Endothelial cell of umbilical vein (primary cell): ENCODE results near the gene TBC1D14. TPM values are rescaled to one million over a fixed set of nuclear protein-coding genes. Genes with fewer than 3 reads are reported as not detected.

Experiments used
- BruUV-seq: library from RNA; stranded (reverse); fragments of 400-500 nt; replicated peaks from 2 replicates; lab custom pipeline; 2021; lab: Mats Ljungman, UMichigan
- CTCF ChIA-PET: fragments of 300-600, 350-600 bp; sonication (Branson Sonifier 250); formaldehyde crosslinking; loops from one replicate; lab custom pipeline; 2021; ENCODE audit warnings: antibody characterized with exemption, inconsistent platforms; lab: Charles Lee
- POLR2A ChIA-PET: fragments of 300-600, 350-600 bp; sonication (Branson Sonifier 250); formaldehyde crosslinking; loops from one replicate; lab custom pipeline; 2021; ENCODE audit warnings: antibody characterized with exemption, inconsistent platforms; lab: Charles Lee
- DNase-seq: peaks from one replicate; pipeline ENCODE4 v3.0.0-alpha.2; 2011; ENCODE audit warnings: low read depth, low spot score
- FAIRE-seq: peaks from 2 replicates; lab custom pipeline; 2011; peaks lifted over from hg19 to GRCh38; lab: Jason Lieb, UNC
- H2AFZ ChIP-seq: 2 replicates; pipeline ENCODE4 v1.6.0; 2012; ENCODE audit warnings: low read depth, low read length, control low read depth, inconsistent platforms
- H3K27ac ChIP-seq: 2 replicates; pipeline ENCODE4 v1.5.1; 2011; ENCODE audit warnings: low read depth, mild to moderate bottlenecking, control low read depth, low read length, moderate library complexity; ENCODE audit not compliant: insufficient read depth
- H3K27me3 ChIP-seq, 2 experiments: 2 replicates each; pipeline versions ENCODE4 v1.6.0 to v1.6.1; 2011; ENCODE audit warnings: low read length in 2 of 2, mixed read lengths in 1 of 2; ENCODE audit not compliant: control insufficient read depth in 2 of 2, insufficient read depth in 2 of 2
- H3K36me3 ChIP-seq, 2 experiments: 2 replicates in 1 of 2; 3 replicates in 1 of 2; pipeline ENCODE4 v1.5.1; 2011; ENCODE audit warnings: low read length in 2 of 2, mild to moderate bottlenecking in 1 of 2, moderate library complexity in 1 of 2; ENCODE audit not compliant: control insufficient read depth in 2 of 2, insufficient read depth in 2 of 2; ENCODE audit errors: extremely low read depth in 1 of 2
- H3K4me1 ChIP-seq: 3 replicates; pipeline ENCODE4 v1.5.1; 2011; ENCODE audit warnings: mild to moderate bottlenecking, low read length; ENCODE audit not compliant: control insufficient read depth, insufficient read depth; ENCODE audit errors: extremely low read depth
- H3K4me2 ChIP-seq: 2 replicates; pipeline ENCODE4 v1.6.1; 2011; ENCODE audit warnings: low read length, control low read depth, mixed read lengths; ENCODE audit not compliant: insufficient read depth
- H3K4me3 ChIP-seq, 3 experiments: fragments of 200-600 bp in 1 of 3; sonication (generic), shearing (Covaris generic) in 1 of 3; replicated peaks in 1 of 3; 2 replicates each; pipeline ENCODE4 v1.5.1; 2011 to 2016; ENCODE audit warnings: control low read depth in 3 of 3, low read length in 3 of 3, mild to moderate bottlenecking in 2 of 3, inconsistent platforms in 1 of 3, low read depth in 1 of 3, moderate library complexity in 1 of 3; ENCODE audit not compliant: insufficient read depth in 1 of 3
- H3K79me2 ChIP-seq: 2 replicates; pipeline ENCODE4 v1.6.0; 2012; ENCODE audit warnings: low read length, inconsistent platforms; ENCODE audit not compliant: control insufficient read depth, insufficient read depth
- H3K9ac ChIP-seq: replicated peaks from 2 replicates; pipeline ENCODE3; 2011; ENCODE audit warnings: low read length, control low read depth; ENCODE audit not compliant: insufficient read depth; ENCODE audit errors: extremely low read depth
- H3K9me1 ChIP-seq: replicated peaks from 3 replicates; pipeline ENCODE4 v1.6.0; 2011; ENCODE audit warnings: mild to moderate bottlenecking, low read length; ENCODE audit not compliant: control insufficient read depth, insufficient read depth; ENCODE audit errors: extremely low read depth
- H3K9me3 ChIP-seq: replicated peaks from 2 replicates; pipeline ENCODE4 v1.5.1; 2012; ENCODE audit warnings: low read length, inconsistent platforms; ENCODE audit not compliant: control insufficient read depth, insufficient read depth
- H4K20me1 ChIP-seq: replicated peaks from 2 replicates; pipeline ENCODE3; 2011; ENCODE audit warnings: mild to moderate bottlenecking, low read length; ENCODE audit not compliant: control insufficient read depth, insufficient read depth; ENCODE audit errors: extremely low read depth
- EZH2 ChIP-seq: IDR thresholded peaks from 2 replicates; pipeline ENCODE4 v1.6.1; 2012; ENCODE audit warnings: borderline replicate concordance, low read depth, mild to moderate bottlenecking, moderate library complexity, low read length, inconsistent platforms; ENCODE audit not compliant: severe bottlenecking
- FOS ChIP-seq: IDR thresholded peaks from 2 replicates; pipeline ENCODE4 v1.6.1; 2011; ENCODE audit warnings: mild to moderate bottlenecking, low read length, moderate library complexity, borderline replicate concordance; ENCODE audit not compliant: insufficient read depth
- GATA2 ChIP-seq: IDR thresholded peaks from 2 replicates; pipeline ENCODE4 v1.7.0; 2011; ENCODE audit warnings: low read depth, mild to moderate bottlenecking, moderate library complexity, mixed read lengths, low read length; ENCODE audit not compliant: insufficient read length, insufficient read depth
- JUN ChIP-seq: IDR thresholded peaks from 2 replicates; pipeline ENCODE4 v1.6.1; 2011; ENCODE audit warnings: borderline replicate concordance, low read depth; ENCODE audit not compliant: insufficient read length, insufficient read depth
- dilution Hi-C: fragments of 300-500 bp; cut with MboI; formaldehyde crosslinking; loops from one replicate; pipeline ENCODE4 v1.15.0; 2019; ENCODE audit warnings: low sequenced_read_pairs; ENCODE audit not compliant: extremely low pct_ligation_motif_present
- intact Hi-C: fragments of 100-400 bp; cut with micrococcal nuclease; formaldehyde crosslinking; loops from one replicate; pipeline ENCODE4 v1.10.0; 2022
- polyA plus RNA-seq, 4 experiments: library from polyadenylated mRNA; depleted of rRNA in 3 of 4; stranded (reverse) in 3 of 4; unstranded in 1 of 4; fragments of >200 nt; gene quantifications; 2 replicates each; pipeline versions ENCODE4 v1.2.1 to v1.2.3, GENCODE V29; 2011 to 2012; ENCODE audit warnings: missing spikeins in 1 of 4
- total RNA-seq: library from RNA; stranded (reverse); gene quantifications from 2 replicates; pipeline ENCODE4 v1.2.3, GENCODE V29; 2021
- TF ChIP-seq, protein P1 (sequence below): IDR thresholded peaks from 2 replicates; pipeline ENCODE4 v1.6.1; 2011; ENCODE audit not compliant: insufficient read depth, insufficient read length
- TF ChIP-seq, protein P2 (sequence below), 2 donors: IDR thresholded peaks; 1 replicate in 1 of 2; 2 replicates in 1 of 2; pipeline ENCODE4 v1.5.1; 2011; ENCODE audit warnings: low read length in 2 of 2, mild to moderate bottlenecking in 2 of 2, moderate library complexity in 2 of 2, control low read depth in 1 of 2, inconsistent platforms in 1 of 2, low read depth in 1 of 2; ENCODE audit not compliant: insufficient read depth in 1 of 2; ENCODE audit errors: extremely low read depth in 1 of 2

The TBC1D14 gene
- total and polyA plus RNA-seq, 2 donors (not counting 3 experiments of a cell fraction or from before 2014, with no cell fraction given) = 23.7 to 24.8 TPM

DNA sequence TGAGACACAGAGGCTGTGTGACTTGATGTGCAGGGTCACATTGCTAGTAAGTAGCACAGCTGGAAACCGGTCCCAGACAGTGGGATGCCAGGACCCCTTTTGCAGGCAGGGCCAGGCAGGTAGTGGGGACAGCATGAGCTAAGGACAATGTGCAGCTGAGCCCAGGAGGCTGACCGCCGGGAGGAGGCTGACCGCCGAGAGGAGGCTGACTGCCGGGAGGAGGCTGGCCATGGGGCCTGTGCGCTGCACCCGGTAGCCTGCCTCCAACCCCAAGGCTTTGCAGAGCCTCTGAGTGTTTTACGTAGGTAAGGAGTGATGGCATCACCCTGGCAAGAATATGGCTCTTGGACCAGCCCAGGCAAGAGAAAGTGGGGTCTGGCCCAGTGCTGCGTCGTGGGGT, 58.9 kb downstream of the TBC1D14 start:
- TF ChIP-seq, protein P1, sequence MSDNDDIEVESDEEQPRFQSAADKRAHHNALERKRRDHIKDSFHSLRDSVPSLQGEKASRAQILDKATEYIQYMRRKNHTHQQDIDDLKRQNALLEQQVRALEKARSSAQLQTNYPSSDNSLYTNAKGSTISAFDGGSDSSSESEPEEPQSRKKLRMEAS = no peak
- TF ChIP-seq, protein P2, sequence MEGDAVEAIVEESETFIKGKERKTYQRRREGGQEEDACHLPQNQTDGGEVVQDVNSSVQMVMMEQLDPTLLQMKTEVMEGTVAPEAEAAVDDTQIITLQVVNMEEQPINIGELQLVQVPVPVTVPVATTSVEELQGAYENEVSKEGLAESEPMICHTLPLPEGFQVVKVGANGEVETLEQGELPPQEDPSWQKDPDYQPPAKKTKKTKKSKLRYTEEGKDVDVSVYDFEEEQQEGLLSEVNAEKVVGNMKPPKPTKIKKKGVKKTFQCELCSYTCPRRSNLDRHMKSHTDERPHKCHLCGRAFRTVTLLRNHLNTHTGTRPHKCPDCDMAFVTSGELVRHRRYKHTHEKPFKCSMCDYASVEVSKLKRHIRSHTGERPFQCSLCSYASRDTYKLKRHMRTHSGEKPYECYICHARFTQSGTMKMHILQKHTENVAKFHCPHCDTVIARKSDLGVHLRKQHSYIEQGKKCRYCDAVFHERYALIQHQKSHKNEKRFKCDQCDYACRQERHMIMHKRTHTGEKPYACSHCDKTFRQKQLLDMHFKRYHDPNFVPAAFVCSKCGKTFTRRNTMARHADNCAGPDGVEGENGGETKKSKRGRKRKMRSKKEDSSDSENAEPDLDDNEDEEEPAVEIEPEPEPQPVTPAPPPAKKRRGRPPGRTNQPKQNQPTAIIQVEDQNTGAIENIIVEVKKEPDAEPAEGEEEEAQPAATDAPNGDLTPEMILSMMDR (IDR thresholded peaks at IDR 0.05; ENCODE audit: extremely low read depth in 1 of 2, insufficient read depth in 1 of 2, low read depth in 1 of 2, low read length in 2 of 2) = no peak
- TF ChIP-seq JUN (no peak), EZH2 (no peak), FOS (no peak), GATA2 (no peak)
- dilution Hi-C loops (no loop called here), intact Hi-C loops (no loop called here)
- POLR2A ChIA-PET = no interaction called here
- Histone ChIP-seq H3K27ac (no peak overlapping the region), H3K4me3 (no peak overlapping the region), H3K36me3 (no peaks in the 10 kb centered on the region), H3K9me3 (no peaks in the 10 kb centered on the region), H3K4me2 (no peak overlapping the region), H3K9ac (no peak overlapping the region), H3K79me2 (no peaks in the 10 kb centered on the region), H3K4me1 (no peaks in the 10 kb centered on the region), H3K9me1 (no peaks in the 10 kb centered on the region), H2AFZ (no peak overlapping the region), H4K20me1 (no peaks in the 10 kb centered on the region), H3K27me3 (no peaks in the 10 kb centered on the region)
- DNase-seq = no peak
- no peak for FAIRE-seq
- CTCF ChIA-PET = no interaction called here
- BruUV-seq = no TSS peak
